Activated naive CD4-positive, alpha-beta T cell treated with anti-CD3 and anti-CD28 coated beads, Interleukin-2, amount 50 U/mL, for 72 hours (primary cell): ENCODE results near the gene ZNF408. TPM values are rescaled to one million over a fixed set of nuclear protein-coding genes. Genes with fewer than 3 reads are reported as not detected.
"Not testable (repeated sequence)": the region's sequence is repeated elsewhere in the genome, so short reads cannot be mapped to it uniquely, and the experiment has no call there.

ENCODE experiments used
- ATAC-seq, 2 donors: fragments of 150-1000 bp; cut with Tn5 transposase; 2 replicates each; pipeline ENCODE4 v1.10.0; 2021; ENCODE audit warnings: mild to moderate bottlenecking in 2 of 2, moderate library complexity in 2 of 2
- DNase-seq, 2 donors: peaks; one replicate each; pipeline ENCODE4 v3.0.0; 2021 to 2022; ENCODE audit warnings: low spot score in 2 of 2
- H3K27ac Mint-ChIP-seq, 2 donors: one replicate each; pipeline ENCODE4 v1.8.0; 2022; ENCODE audit warnings: mild to moderate bottlenecking in 2 of 2, mixed read lengths in 2 of 2
- H3K36me3 Mint-ChIP-seq, 2 donors: one replicate each; pipeline ENCODE4 v1.8.0; 2022; ENCODE audit warnings: mixed read lengths in 2 of 2
- H3K9me3 Mint-ChIP-seq, 2 donors: one replicate each; pipeline ENCODE4 v1.8.0; 2022; ENCODE audit warnings: mixed read lengths in 2 of 2
- total RNA-seq, 2 donors: library from RNA; stranded (reverse); gene quantifications; one replicate each; pipeline ENCODE4 v1.2.3, GENCODE V29; 2022

ZNF408 gene
- total RNA-seq, 2 donors from 2014 or later, result 13.6 to 16.9 TPM

DNA sequence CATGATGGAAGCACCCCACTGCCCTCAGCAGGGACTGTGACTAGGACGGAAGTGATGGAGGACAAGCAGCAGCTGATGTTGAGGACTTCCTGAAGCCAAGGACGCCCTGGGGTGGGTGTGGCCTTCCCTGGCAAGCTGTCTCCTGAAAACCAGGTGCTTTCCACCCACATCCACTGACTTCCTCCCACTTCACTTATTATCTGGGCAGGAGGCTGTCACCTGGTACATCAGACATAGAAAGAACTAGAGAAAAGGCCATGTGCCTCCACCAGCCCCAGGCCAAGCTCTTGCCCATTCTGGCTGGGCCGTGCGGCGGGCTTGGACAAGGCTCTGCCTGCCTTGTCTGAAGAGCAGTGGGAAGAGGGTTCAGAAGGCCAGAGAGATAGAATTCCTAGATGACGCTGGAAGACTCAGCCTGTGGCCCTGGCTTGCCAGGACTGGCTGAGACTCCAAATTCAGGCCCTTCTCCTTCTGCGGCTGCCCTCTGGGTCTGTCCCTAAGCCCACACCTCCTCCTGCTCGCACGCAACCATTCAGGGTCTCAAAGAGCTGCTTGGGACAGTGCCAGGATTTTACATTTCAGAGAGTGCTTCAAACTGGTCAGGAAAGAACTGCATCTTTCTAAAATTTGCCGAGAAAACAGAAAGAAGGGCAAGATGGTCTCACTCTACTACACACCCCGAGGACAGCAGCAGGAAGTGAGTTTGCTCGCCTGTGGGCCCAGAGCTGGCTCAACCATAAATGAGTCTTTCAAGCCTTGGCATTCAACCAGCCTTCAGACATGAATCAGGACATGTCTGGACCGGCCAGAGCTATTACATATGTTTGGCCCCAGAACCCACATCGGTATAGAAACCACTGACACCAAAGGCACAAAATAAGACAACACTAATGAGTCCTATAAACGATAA, 13.7 kb upstream of the ZNF408 start:
- ATAC-seq (no peak), DNase-seq (no peak)
- H3K9me3 Mint-ChIP-seq, result no peaks in the 10 kb centered on the region
- H3K27ac Mint-ChIP-seq, result peak overlapping the region; percentile 69 to 88
- no peaks in the 10 kb centered on the region for H3K36me3 Mint-ChIP-seq

GRCh38 chr11:46690702-46691101, 10.1 kb upstream of the ZNF408 start:
- no peak for DNase-seq
- Mint-ChIP-seq H3K9me3 (no peaks in the 10 kb centered on the region), H3K36me3 (no peaks in the 10 kb centered on the region), H3K27ac (peak overlapping the region; percentile 7 to 17)
- no peak for ATAC-seq

- Mint-ChIP-seq H3K36me3 (no peaks in the 10 kb centered on the region), H3K27ac (no peak overlapping the region), H3K9me3 (no peaks in the 10 kb centered on the region)
- ATAC-seq (no peak), DNase-seq (no peak)
These were observed 8.4 kb upstream of the ZNF408 start for GRCh38 chr11:46692450-46692849.

GRCh38 chr11:46693597-46694012, 7.2 kb upstream of the ZNF408 start:
- Mint-ChIP-seq H3K27ac (no peak overlapping the region), H3K9me3 (no peaks in the 10 kb centered on the region), H3K36me3 (no peaks in the 10 kb centered on the region)
- DNase-seq, result no peak
- no peak for ATAC-seq

GRCh38 chr11:46694072-46694471, 6.8 kb upstream of the ZNF408 start:
- H3K27ac Mint-ChIP-seq, result peak overlapping the region in 1 of 2 donors; percentile 60
- no peak for ATAC-seq
- DNase-seq, result no peak
- H3K9me3 Mint-ChIP-seq, result no peaks in the 10 kb centered on the region
- no peaks in the 10 kb centered on the region for H3K36me3 Mint-ChIP-seq

GRCh38 chr11:46694607-46695006, 6.2 kb upstream of the ZNF408 start:
- no peaks in the 10 kb centered on the region for H3K36me3 Mint-ChIP-seq
- ATAC-seq (no peak), DNase-seq (no peak)
- no peaks in the 10 kb centered on the region for H3K9me3 Mint-ChIP-seq
- peak overlapping the region in 1 of 2 donors; percentile 69 for H3K27ac Mint-ChIP-seq

GRCh38 chr11:46695345-46696211, 5.3 kb upstream of the ZNF408 start:
- Mint-ChIP-seq H3K36me3 (peaks cover 1 to 4% of the 10 kb centered on the region in 2 donors), H3K9me3 (no peaks in the 10 kb centered on the region), H3K27ac (peak overlapping the region; percentile 69 to 79)
- no peak for DNase-seq
- ATAC-seq, result no peak

DNA sequence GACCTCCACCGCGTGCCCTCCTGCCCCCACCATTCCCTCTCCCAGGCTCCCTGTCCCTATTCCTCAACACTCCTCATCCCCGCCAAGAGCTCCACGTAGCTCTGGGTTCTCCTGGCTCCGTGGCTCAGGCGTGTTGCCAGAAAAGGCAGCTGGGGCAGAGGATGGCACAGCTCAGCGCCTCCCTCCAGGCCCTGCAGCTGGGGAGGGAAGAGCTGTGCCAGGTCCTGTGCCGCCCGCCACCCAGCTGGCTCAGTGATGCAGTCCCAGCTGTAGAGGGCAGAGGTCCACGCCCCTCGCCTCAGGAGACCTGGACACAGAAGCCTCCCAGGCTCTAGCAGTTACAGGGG, 4.6 kb upstream of the ZNF408 start:
- peaks cover 7 to 10% of the 10 kb centered on the region in 2 donors for H3K36me3 Mint-ChIP-seq

GRCh38 chr11:46697303-46697702, 3.5 kb upstream of the ZNF408 start:
- DNase-seq, result no peak
- Mint-ChIP-seq H3K9me3 (no peaks in the 10 kb centered on the region), H3K36me3 (peaks cover 15 to 17% of the 10 kb centered on the region in 2 donors), H3K27ac (peak overlapping the region in 1 of 2 donors; percentile 66)
- no peak for ATAC-seq

More for the DNA sequence above, 4.6 kb upstream of the ZNF408 start:
- H3K9me3 Mint-ChIP-seq, result no peaks in the 10 kb centered on the region
- no peak for ATAC-seq
- DNase-seq, result no peak
- peak overlapping the region; percentile 69 to 79 for H3K27ac Mint-ChIP-seq

- Mint-ChIP-seq H3K27ac (peak overlapping the region; percentile 66 to 97), H3K9me3 (no peaks in the 10 kb centered on the region), H3K36me3 (peaks cover 20 to 21% of the 10 kb centered on the region in 2 donors)
- no peak for ATAC-seq
- DNase-seq, result no peak
These were observed 3.1 kb upstream of the ZNF408 start for GRCh38 chr11:46697723-46698122.

GRCh38 chr11:46698597-46698996, 2.2 kb upstream of the ZNF408 start:
- H3K27ac Mint-ChIP-seq, result peak overlapping the region; percentile 84 to 97
- DNase-seq (no peak), ATAC-seq (no peak)
- H3K9me3 Mint-ChIP-seq, result no peaks in the 10 kb centered on the region
- H3K36me3 Mint-ChIP-seq, result peaks cover 22% of the 10 kb centered on the region in 2 donors

DNA sequence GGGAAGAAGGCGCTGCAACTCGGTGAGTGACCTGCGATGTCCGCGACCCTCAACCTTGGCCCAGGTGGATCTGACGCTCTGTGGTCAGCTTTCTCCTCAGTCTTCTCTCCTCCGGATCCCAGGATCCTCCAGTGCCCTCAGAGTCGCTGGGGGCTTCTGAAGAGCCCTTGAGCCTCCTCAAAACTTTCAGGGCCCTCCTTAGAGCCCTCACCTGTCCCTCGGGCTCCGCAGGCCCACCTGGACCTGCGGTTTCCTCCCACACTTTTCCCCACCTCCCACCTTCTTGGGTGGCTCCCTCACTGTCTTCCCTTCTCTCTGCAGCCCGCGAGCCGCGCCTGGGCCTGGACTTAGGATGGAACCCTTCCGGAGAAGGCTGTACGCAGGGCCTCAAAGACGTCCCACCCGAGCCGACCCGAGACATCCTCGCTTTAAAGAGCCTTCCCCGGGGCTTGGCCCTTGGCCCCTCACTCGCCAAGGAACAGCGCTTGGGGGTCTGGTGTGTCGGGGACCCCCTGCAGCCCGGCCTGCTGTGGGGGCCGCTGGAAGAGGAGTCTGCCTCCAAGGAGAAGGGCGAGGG, 335 bp downstream of the ZNF408 start:
- H3K36me3 Mint-ChIP-seq, result peaks cover 22% of the 10 kb centered on the region in 2 donors
- H3K27ac Mint-ChIP-seq, result peak overlapping the region; percentile 97 to 98
- ATAC-seq, result no peak
- H3K9me3 Mint-ChIP-seq, result no peaks in the 10 kb centered on the region
- DNase-seq, result no peak

DNA sequence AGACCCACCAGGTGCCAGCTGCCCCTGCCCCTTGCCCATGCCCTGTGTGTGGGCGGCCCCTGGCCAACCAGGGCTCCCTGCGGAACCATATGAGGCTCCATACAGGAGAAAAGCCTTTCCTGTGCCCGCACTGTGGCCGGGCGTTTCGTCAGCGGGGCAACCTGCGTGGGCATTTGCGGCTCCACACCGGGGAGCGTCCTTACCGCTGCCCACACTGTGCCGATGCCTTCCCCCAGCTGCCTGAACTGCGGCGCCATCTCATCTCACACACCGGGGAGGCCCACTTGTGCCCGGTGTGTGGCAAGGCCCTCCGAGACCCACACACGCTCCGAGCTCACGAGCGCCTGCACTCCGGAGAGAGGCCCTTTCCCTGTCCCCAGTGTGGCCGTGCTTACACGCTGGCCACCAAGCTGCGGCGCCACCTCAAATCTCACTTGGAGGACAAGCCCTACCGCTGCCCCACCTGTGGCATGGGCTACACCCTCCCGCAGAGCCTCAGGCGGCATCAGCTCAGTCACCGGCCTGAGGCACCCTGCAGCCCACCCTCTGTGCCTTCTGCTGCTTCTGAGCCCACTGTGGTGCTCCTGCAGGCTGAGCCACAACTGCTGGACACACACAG, 4.3 kb downstream of the ZNF408 start:
- DNase-seq, result no peak
- no peak for ATAC-seq
- no peaks in the 10 kb centered on the region for H3K9me3 Mint-ChIP-seq
- no peak overlapping the region for H3K27ac Mint-ChIP-seq
- H3K36me3 Mint-ChIP-seq, result peaks cover 22% of the 10 kb centered on the region in 2 donors

DNA sequence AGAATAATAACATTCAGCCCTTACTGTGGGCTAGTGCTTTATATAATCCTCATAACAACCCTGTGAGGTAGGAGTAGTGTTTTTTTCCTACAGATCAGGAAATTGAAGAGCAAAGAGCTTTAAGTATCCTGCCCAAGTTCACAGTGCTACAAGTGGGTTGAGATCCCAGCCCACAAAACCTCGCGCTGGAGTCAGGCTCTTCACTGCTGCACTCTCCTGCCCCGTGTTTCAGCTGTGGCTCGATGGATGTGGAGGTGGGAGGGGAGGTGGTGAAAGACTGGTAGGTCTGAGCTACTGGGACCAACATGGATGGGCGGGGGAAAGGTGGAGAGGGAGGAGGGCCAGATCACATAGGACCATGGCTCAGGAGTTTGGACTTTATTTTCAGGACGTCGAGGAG, 6.1 kb downstream of the ZNF408 start:
- peaks cover 6 to 9% of the 10 kb centered on the region in 2 donors for H3K36me3 Mint-ChIP-seq
- no peak for ATAC-seq
- no peak for DNase-seq
- no peaks in the 10 kb centered on the region for H3K9me3 Mint-ChIP-seq
- peak overlapping the region; percentile 8 to 31 for H3K27ac Mint-ChIP-seq

DNA sequence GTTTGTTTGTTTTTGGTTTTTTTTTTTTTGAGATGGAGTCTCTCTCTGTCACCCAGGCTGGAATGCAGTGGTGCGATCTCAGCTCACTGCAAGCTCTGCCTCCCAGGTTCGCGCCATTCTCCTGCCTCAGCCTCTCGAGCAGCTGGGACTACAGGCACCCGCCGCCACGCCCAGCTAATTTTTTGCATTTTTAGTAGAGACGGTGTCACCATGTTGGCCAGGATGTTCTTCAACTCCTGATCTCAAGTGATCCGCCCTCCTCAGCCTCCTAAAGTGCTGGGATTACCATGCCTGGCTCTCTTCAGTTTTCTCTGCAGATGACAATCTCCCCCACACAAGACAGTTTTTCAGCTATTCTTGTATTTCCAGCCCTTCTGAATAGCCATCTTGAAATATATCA, 8.5 kb downstream of the ZNF408 start:
- not testable (repeated sequence) for H3K9me3 Mint-ChIP-seq, H3K27ac Mint-ChIP-seq, DNase-seq, ATAC-seq, H3K36me3 Mint-ChIP-seq

DNA sequence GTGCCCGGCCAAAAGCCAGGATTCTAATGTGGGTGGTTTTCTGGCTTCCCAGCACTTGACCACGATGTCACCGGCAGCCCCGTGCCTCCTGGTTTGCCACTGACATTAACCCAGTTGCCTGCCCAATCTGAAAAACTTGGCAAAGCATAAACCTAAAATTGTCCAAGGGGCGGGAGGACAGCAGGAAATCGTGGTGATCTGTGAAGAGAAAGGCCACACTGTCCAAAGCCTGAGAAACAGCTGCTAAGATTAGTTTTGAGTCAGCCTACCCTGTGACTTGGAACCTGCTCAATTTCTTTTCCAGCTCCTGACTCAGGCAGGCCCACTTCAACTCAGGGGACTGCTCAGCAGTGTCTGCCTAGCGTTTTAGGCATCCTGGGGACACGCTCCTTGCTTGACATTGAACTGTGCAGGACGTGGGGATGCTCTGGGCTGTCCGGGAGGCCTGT, 10.0 kb downstream of the ZNF408 start:
- no peaks in the 10 kb centered on the region for H3K36me3 Mint-ChIP-seq
- no peaks in the 10 kb centered on the region for H3K9me3 Mint-ChIP-seq
- peak overlapping the region in 1 of 2 donors; percentile 88 for H3K27ac Mint-ChIP-seq
- ATAC-seq (peak in 1 of 2 donors; percentile 11), DNase-seq (no peak)
